ENCODE data around the gene SFXN3. TPM values are rescaled to one million over a fixed set of nuclear protein-coding genes. Genes with fewer than 3 reads are reported as not detected.

The SFXN3 gene
- total RNA-seq, 4 donors from 2014 or later = 3.9 to 30.7 (median 9.4) TPM

DNA sequence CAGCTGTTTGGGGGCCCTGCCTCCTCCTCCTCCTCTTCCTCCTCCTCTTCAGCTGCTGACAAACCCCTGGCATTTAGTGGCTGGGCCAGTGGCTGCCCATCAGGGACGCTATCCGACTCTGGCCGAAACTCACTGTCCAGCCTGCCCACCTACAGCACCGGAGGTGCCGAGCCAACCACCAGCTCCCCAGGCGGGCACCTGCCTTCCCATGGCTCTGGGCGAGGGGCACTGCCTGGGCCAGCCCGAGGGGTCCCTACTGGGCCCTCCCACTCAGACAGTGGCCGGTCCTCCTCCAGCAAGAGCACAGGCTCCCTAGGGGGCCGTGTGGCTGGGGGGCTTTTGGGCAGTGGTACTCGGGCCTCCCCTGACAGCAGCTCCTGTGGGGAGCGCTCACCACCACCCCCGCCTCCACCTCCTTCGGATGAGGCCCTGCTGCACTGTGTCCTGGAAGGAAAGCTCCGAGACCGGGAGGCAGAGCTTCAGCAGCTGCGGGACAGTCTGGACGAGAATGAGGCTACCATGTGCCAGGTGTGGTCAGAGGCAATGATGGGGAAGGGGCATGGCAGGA lies 27.3 kb upstream of the SFXN3 start:
- WGBS, 2 donors = 100% methylated on average over 4 of the region's 18 CpGs; no CpG with 5 or more reads in 1 of the 2 donors
- no peak overlapping the region for H3K4me3 ChIP-seq
- no peaks in the 10 kb centered on the region for H3K27me3 ChIP-seq
- peak overlapping the region in 1 of 4 donors; percentile 43 for H3K27ac ChIP-seq
- no peaks in the 10 kb centered on the region for H3K9me3 ChIP-seq
- intact Hi-C loops (cut with DNase I) = no loop called here
- no peak for TF ChIP-seq POLR2A (IDR thresholded peaks at IDR 0.05)
- no peak for TF ChIP-seq CTCF (IDR thresholded peaks at IDR 0.05)
- peaks cover 22 to 72% (median 27%) of the 10 kb centered on the region in 3 donors for H3K4me1 ChIP-seq
- DNase-seq = no peak
- H3K36me3 ChIP-seq = peaks cover 10 to 53% (median 34%) of the 10 kb centered on the region in 3 donors

GRCh38 chr10:101005361-101005760 lies 25.7 kb upstream of the SFXN3 start:
- DNase-seq = no peak
- intact Hi-C loops (cut with DNase I) = no loop called here

GRCh38 chr10:101005869-101006567 lies 25.0 kb upstream of the SFXN3 start:
- peaks cover 10 to 53% (median 34%) of the 10 kb centered on the region in 3 donors for H3K36me3 ChIP-seq
- 80 to 88% methylated on average over 2 of the region's 4 CpGs for WGBS, 2 donors

More at GRCh38 chr10:101005361-101005760, 25.7 kb upstream of the SFXN3 start:
- Histone ChIP-seq H3K27ac (no peak overlapping the region), H3K9me3 (no peaks in the 10 kb centered on the region), H3K36me3 (peaks cover 10 to 53% (median 34%) of the 10 kb centered on the region in 3 donors), H3K4me1 (peaks cover 17 to 67% (median 24%) of the 10 kb centered on the region in 3 donors), H3K27me3 (no peaks in the 10 kb centered on the region), H3K4me3 (no peak overlapping the region)
- TF ChIP-seq POLR2A (IDR thresholded peaks at IDR 0.05) (no peak), CTCF (IDR thresholded peaks at IDR 0.05) (no peak)
- 97% methylated on average over 6 to 10 of the region's 23 CpGs for WGBS, 2 donors

DNA sequence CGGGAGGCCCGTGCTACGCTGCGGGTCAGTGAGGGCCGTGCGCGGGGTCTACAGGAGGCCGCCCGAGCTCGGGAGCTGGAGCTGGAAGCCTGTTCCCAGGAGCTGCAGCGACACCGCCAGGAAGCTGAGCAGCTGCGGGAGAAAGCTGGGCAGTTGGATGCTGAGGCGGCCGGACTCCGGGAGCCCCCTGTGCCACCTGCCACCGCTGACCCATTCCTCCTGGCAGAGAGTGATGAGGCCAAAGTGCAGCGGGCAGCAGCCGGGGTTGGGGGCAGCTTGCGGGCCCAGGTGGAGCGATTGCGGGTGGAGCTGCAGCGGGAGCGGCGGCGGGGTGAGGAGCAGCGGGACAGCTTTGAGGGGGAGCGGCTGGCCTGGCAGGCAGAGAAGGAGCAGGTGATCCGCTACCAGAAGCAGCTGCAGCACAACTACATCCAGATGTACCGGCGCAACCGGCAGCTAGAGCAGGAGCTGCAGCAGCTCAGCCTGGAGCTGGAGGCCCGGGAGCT lies 24.4 kb upstream of the SFXN3 start:
- no peak overlapping the region for H3K4me3 ChIP-seq
- H3K36me3 ChIP-seq = peaks cover 10 to 53% (median 34%) of the 10 kb centered on the region in 3 donors
- intact Hi-C loops (cut with DNase I) = no loop called here
- peak overlapping the region in 3 of 4 donors; percentile 28 to 53 (median 43) for H3K27ac ChIP-seq
- no peak for TF ChIP-seq CTCF (IDR thresholded peaks at IDR 0.05)
- no peak for TF ChIP-seq POLR2A (IDR thresholded peaks at IDR 0.05)
- no peaks in the 10 kb centered on the region for H3K9me3 ChIP-seq
- 83 to 91% methylated on average over 14 to 19 of the region's 33 CpGs for WGBS, 2 donors
- H3K4me1 ChIP-seq = peaks cover 7 to 54% (median 11%) of the 10 kb centered on the region in 3 donors
- no peaks in the 10 kb centered on the region for H3K27me3 ChIP-seq
- DNase-seq = no peak

More at GRCh38 chr10:101005869-101006567, 25.0 kb upstream of the SFXN3 start:
- Histone ChIP-seq H3K4me3 (no peak overlapping the region), H3K27ac (peak overlapping the region in 2 of 4 donors; percentile 43 to 53), H3K9me3 (no peaks in the 10 kb centered on the region), H3K4me1 (peaks cover 10 to 61% (median 18%) of the 10 kb centered on the region in 3 donors), H3K27me3 (no peaks in the 10 kb centered on the region)
- TF ChIP-seq CTCF (IDR thresholded peaks at IDR 0.05) (no peak), POLR2A (IDR thresholded peaks at IDR 0.05) (no peak)
- intact Hi-C loops (cut with DNase I) = no loop called here
- no peak for DNase-seq

Data from esophagus squamous epithelium (tissue), 5 donors.